Forelimb muscle (tissue), 1 donor: ENCODE data around the gene KRTAP19-7. TPM values are rescaled to one million over a fixed set of nuclear protein-coding genes. Genes with fewer than 3 reads are reported as not detected.

ENCODE experiments used
- polyA plus RNA-seq: library from polyadenylated mRNA; unstranded; fragments of 120-200 nt; gene quantifications from one replicate; pipeline ENCODE4 v1.2.1, GENCODE V29; 2013; ENCODE audit not compliant: insufficient read length

The KRTAP19-7 gene
- polyA plus RNA-seq, 1 donor = not detected

Other genes starting within 250 kb of the KRTAP19-7 start
- gene KRTAP26-1, start 241.0 kb downstream of the KRTAP19-7 start, polyA plus RNA-seq = not detected
- not detected for gene KRTAP27-1, start 223.6 kb downstream of the KRTAP19-7 start, polyA plus RNA-seq
- gene KRTAP23-1, start 212.7 kb downstream of the KRTAP19-7 start, polyA plus RNA-seq = not detected
- not detected for gene KRTAP13-2, start 189.0 kb downstream of the KRTAP19-7 start, polyA plus RNA-seq
- not detected for gene KRTAP13-1, start 165.3 kb downstream of the KRTAP19-7 start, polyA plus RNA-seq
- gene KRTAP13-3, start 135.4 kb downstream of the KRTAP19-7 start, polyA plus RNA-seq = not detected
- not detected for gene KRTAP13-4, start 131.1 kb downstream of the KRTAP19-7 start, polyA plus RNA-seq
- not detected for gene KRTAP15-1, start 121.0 kb downstream of the KRTAP19-7 start, polyA plus RNA-seq
- gene KRTAP19-1, start 80.9 kb downstream of the KRTAP19-7 start, polyA plus RNA-seq = not detected
- gene KRTAP19-2, start 73.9 kb downstream of the KRTAP19-7 start, polyA plus RNA-seq = not detected
- not detected for gene KRTAP19-3, start 69.3 kb downstream of the KRTAP19-7 start, polyA plus RNA-seq
- gene KRTAP19-4, start 64.1 kb downstream of the KRTAP19-7 start, polyA plus RNA-seq = not detected
- gene KRTAP19-5, start 59.2 kb downstream of the KRTAP19-7 start, polyA plus RNA-seq = not detected
- not detected for gene KRTAP19-6, start 19.4 kb downstream of the KRTAP19-7 start, polyA plus RNA-seq
- not detected for gene KRTAP22-2, start 29.1 kb upstream of the KRTAP19-7 start, polyA plus RNA-seq
- gene KRTAP6-3, start 31.1 kb upstream of the KRTAP19-7 start, polyA plus RNA-seq = not detected
- gene KRTAP6-2, start 37.6 kb upstream of the KRTAP19-7 start, polyA plus RNA-seq = not detected
- not detected for gene KRTAP22-1, start 39.8 kb upstream of the KRTAP19-7 start, polyA plus RNA-seq
- not detected for gene KRTAP6-1, start 52.6 kb upstream of the KRTAP19-7 start, polyA plus RNA-seq
- not detected for gene KRTAP20-1, start 55.1 kb upstream of the KRTAP19-7 start, polyA plus RNA-seq
- gene KRTAP20-4, start 59.3 kb upstream of the KRTAP19-7 start, polyA plus RNA-seq = not detected
- not detected for gene KRTAP20-2, start 73.9 kb upstream of the KRTAP19-7 start, polyA plus RNA-seq
- not detected for gene KRTAP20-3, start 81.5 kb upstream of the KRTAP19-7 start, polyA plus RNA-seq
- not detected for gene KRTAP21-3, start 157.5 kb upstream of the KRTAP19-7 start, polyA plus RNA-seq
- not detected for gene KRTAP21-2, start 185.9 kb upstream of the KRTAP19-7 start, polyA plus RNA-seq
- not detected for gene KRTAP21-1, start 194.1 kb upstream of the KRTAP19-7 start, polyA plus RNA-seq